Glutamatergic neuron (in vitro differentiated cells): ENCODE results near the gene TESPA1. TPM values are rescaled to one million over a fixed set of nuclear protein-coding genes. Genes with fewer than 3 reads are reported as not detected.

ENCODE experiments used
- DNase-seq: peaks from one replicate; pipeline ENCODE4 v3.0.0; 2022
- H3K27ac Mint-ChIP-seq: one replicate; pipeline ENCODE4 v1.8.0; 2020; ENCODE audit warnings: mild to moderate bottlenecking, mixed read lengths, inconsistent platforms; ENCODE audit not compliant: unreplicated experiment
- H3K27me3 Mint-ChIP-seq: one replicate; pipeline ENCODE4 v1.8.0; 2020; ENCODE audit warnings: mild to moderate bottlenecking, moderate library complexity, mixed read lengths, inconsistent platforms; ENCODE audit not compliant: unreplicated experiment
- H3K36me3 Mint-ChIP-seq: one replicate; pipeline ENCODE4 v1.8.0; 2020; ENCODE audit warnings: mild to moderate bottlenecking, mixed read lengths, inconsistent platforms; ENCODE audit not compliant: unreplicated experiment
- H3K4me1 Mint-ChIP-seq: one replicate; pipeline ENCODE4 v1.8.0; 2020; ENCODE audit warnings: mild to moderate bottlenecking, low read depth, mixed read lengths, inconsistent platforms; ENCODE audit not compliant: unreplicated experiment
- H3K4me3 Mint-ChIP-seq: one replicate; pipeline ENCODE4 v1.8.0; 2020; ENCODE audit warnings: mild to moderate bottlenecking, mixed read lengths, inconsistent platforms; ENCODE audit not compliant: unreplicated experiment
- H3K9me3 Mint-ChIP-seq: one replicate; pipeline ENCODE4 v1.8.0; 2020; ENCODE audit warnings: mild to moderate bottlenecking, moderate library complexity, mixed read lengths, inconsistent platforms; ENCODE audit not compliant: unreplicated experiment
- CTCF ChIP-seq: fragments of 200-600 bp; sonication (generic); IDR thresholded peaks from one replicate; pipeline ENCODE4 v1.5.0; 2021; ENCODE audit not compliant: partially characterized antibody, unreplicated experiment
- total RNA-seq: library from RNA; stranded (reverse); fragmentation: NEBNext Ultra II Directional; extraction: Animal tissue kit (Norgen Biotek cat#: 25700); gene quantifications from one replicate; pipeline ENCODE4 v1.2.1, GENCODE V29; 2021; ENCODE audit not compliant: unreplicated experiment

Gene TESPA1
- total RNA-seq, 1 donor from 2014 or later, result not detected

DNA sequence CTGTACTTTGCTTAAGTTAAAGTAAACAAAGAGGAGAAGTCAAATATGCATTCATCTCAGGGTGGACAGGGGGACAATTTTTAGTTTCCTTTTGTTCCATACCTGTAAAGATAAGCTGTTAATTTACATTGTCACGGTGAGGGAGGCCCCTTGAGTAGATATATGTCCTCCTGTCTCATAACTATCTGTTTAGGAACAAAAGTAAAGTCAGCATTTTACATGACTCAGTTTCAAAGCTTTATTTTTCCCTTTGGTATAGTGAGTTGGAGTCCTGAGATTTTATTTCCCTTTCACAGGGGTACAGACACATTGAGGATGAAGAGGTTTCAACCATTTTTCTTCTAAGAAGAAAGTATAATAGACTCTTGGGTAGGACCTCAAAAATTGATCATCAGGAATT lies 50.1 kb downstream of the TESPA1 start:
- Mint-ChIP-seq H3K36me3 (peaks cover 7% of the 10 kb centered on the region), H3K4me3 (no peak overlapping the region), H3K27me3 (no peaks in the 10 kb centered on the region), H3K27ac (no peak overlapping the region), H3K4me1 (peaks cover 11% of the 10 kb centered on the region), H3K9me3 (no peaks in the 10 kb centered on the region)
- TF ChIP-seq CTCF, result no peak
- DNase-seq, result no peak

DNA sequence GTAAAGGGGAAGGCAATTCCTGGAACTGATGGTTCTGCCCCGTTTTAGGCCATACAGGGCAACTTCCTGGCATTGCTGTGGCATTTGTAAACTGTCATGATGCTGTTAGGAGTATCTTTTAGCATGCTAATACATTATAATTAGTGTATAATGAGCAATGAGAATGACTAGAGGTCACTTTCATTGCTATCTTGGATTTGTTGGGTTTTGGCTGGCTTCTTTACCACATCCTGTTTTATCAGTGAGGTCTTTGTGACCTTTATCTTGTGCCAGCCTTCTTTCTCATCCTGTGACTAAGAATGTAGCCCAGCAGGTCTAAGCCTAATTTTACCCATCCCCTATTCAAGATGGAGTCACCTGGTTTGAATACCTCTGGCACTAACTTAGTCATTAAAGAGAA lies 51.2 kb downstream of the TESPA1 start:
- H3K9me3 Mint-ChIP-seq, result no peaks in the 10 kb centered on the region
- no peak for DNase-seq
- H3K4me1 Mint-ChIP-seq, result peaks cover 11% of the 10 kb centered on the region
- H3K27me3 Mint-ChIP-seq, result no peaks in the 10 kb centered on the region
- peaks cover 7% of the 10 kb centered on the region for H3K36me3 Mint-ChIP-seq
- no peak for TF ChIP-seq CTCF
- H3K4me3 Mint-ChIP-seq, result no peak overlapping the region
- H3K27ac Mint-ChIP-seq, result no peak overlapping the region

GRCh38 chr12:54932691-54933090 lies 51.9 kb downstream of the TESPA1 start:
- TF ChIP-seq CTCF, result no peak
- Mint-ChIP-seq H3K36me3 (peaks cover 7% of the 10 kb centered on the region), H3K9me3 (no peaks in the 10 kb centered on the region), H3K4me3 (no peak overlapping the region), H3K4me1 (peaks cover 11% of the 10 kb centered on the region), H3K27me3 (no peaks in the 10 kb centered on the region), H3K27ac (no peak overlapping the region)
- no peak for DNase-seq

- H3K4me3 Mint-ChIP-seq, result no peak overlapping the region
- peaks cover 1% of the 10 kb centered on the region for H3K27me3 Mint-ChIP-seq
These were observed 52.5 kb downstream of the TESPA1 start for GRCh38 chr12:54932038-54932437.

GRCh38 chr12:54929998-54930397 lies 54.6 kb downstream of the TESPA1 start:
- peaks cover 16% of the 10 kb centered on the region for H3K36me3 Mint-ChIP-seq
- no peak for TF ChIP-seq CTCF
- H3K9me3 Mint-ChIP-seq, result no peaks in the 10 kb centered on the region
- peaks cover 1% of the 10 kb centered on the region for H3K27me3 Mint-ChIP-seq
- no peak overlapping the region for H3K27ac Mint-ChIP-seq
- H3K4me3 Mint-ChIP-seq, result no peak overlapping the region
- H3K4me1 Mint-ChIP-seq, result peaks cover 13% of the 10 kb centered on the region
- DNase-seq, result no peak

More at GRCh38 chr12:54932038-54932437, 52.5 kb downstream of the TESPA1 start:
- TF ChIP-seq CTCF, result no peak
- DNase-seq, result no peak
- H3K9me3 Mint-ChIP-seq, result no peaks in the 10 kb centered on the region
- peaks cover 14% of the 10 kb centered on the region for H3K36me3 Mint-ChIP-seq
- H3K27ac Mint-ChIP-seq, result peak overlapping the region; percentile 78
- peaks cover 11% of the 10 kb centered on the region for H3K4me1 Mint-ChIP-seq
